ENCODE data around the gene STK4. TPM values are rescaled to one million over a fixed set of nuclear protein-coding genes. Genes with fewer than 3 reads are reported as not detected.

STK4 gene
- total and polyA plus RNA-seq, 2 donors from 2014 or later, result 4.3 to 41.0 TPM

GRCh38 chr20:44979090-44979621 is 12.8 kb downstream of the STK4 start:
- Histone ChIP-seq H3K36me3 (ENCODE audit: control insufficient read depth in 2 of 3, insufficient read depth in 3 of 3, low read length in 3 of 3) (peaks cover 0 to 9% (median 4%) of the 10 kb centered on the region in 3 donors), H3K4me3 (ENCODE audit: low read length in 3 of 3) (no peak overlapping the region), H3K27me3 (ENCODE audit: control insufficient read depth, insufficient read depth, low read length) (no peaks in the 10 kb centered on the region), H3K4me1 (ENCODE audit: control insufficient read depth in 2 of 3, insufficient read depth in 2 of 3, low read depth in 1 of 3, low read length in 3 of 3) (no peaks in the 10 kb centered on the region), H3K9ac (ENCODE audit: low read length in 3 of 3) (no peak overlapping the region), H3K9me3 (ENCODE audit: control insufficient read depth in 2 of 3, insufficient read depth in 1 of 3, low read length in 3 of 3) (no peaks in the 10 kb centered on the region), H3K27ac (ENCODE audit: low read depth in 2 of 2, low read length in 2 of 2) (peak overlapping the region in 1 of 2 donors; percentile 57)
- intact Hi-C loops (cut with DNase I), result no loop called here
- FAIRE-seq, result no peak
- DNase-seq, result no peak
- TF ChIP-seq CTCF (IDR thresholded peaks at IDR 0.05; ENCODE audit: borderline replicate concordance, extremely low read depth, insufficient read depth), result no peak

GRCh38 chr20:44981736-44982406 is 15.6 kb downstream of the STK4 start:
- Histone ChIP-seq H3K27ac (ENCODE audit: low read depth in 2 of 2, low read length in 2 of 2) (no peak overlapping the region), H3K36me3 (ENCODE audit: control insufficient read depth in 2 of 3, insufficient read depth in 3 of 3, low read length in 3 of 3) (peaks cover 0 to 4% (median 0%) of the 10 kb centered on the region in 3 donors), H3K27me3 (ENCODE audit: control insufficient read depth, insufficient read depth, low read length) (no peaks in the 10 kb centered on the region), H3K4me3 (ENCODE audit: low read length in 3 of 3) (no peak overlapping the region), H3K9ac (ENCODE audit: low read length in 3 of 3) (no peak overlapping the region), H3K9me3 (ENCODE audit: control insufficient read depth in 2 of 3, insufficient read depth in 1 of 3, low read length in 3 of 3) (no peaks in the 10 kb centered on the region), H3K4me1 (ENCODE audit: control insufficient read depth in 2 of 3, insufficient read depth in 2 of 3, low read depth in 1 of 3, low read length in 3 of 3) (no peaks in the 10 kb centered on the region)
- TF ChIP-seq CTCF (IDR thresholded peaks at IDR 0.05; ENCODE audit: borderline replicate concordance, extremely low read depth, insufficient read depth), result no peak
- no peak for DNase-seq
- no peak for FAIRE-seq
- intact Hi-C loops (cut with DNase I), result no loop called here

GRCh38 chr20:44983093-44983674 is 16.9 kb downstream of the STK4 start:
- Histone ChIP-seq H3K27ac (ENCODE audit: low read depth in 2 of 2, low read length in 2 of 2) (no peak overlapping the region), H3K27me3 (ENCODE audit: control insufficient read depth, insufficient read depth, low read length) (no peaks in the 10 kb centered on the region), H3K4me1 (ENCODE audit: control insufficient read depth in 2 of 3, insufficient read depth in 2 of 3, low read depth in 1 of 3, low read length in 3 of 3) (no peaks in the 10 kb centered on the region), H3K9ac (ENCODE audit: low read length in 3 of 3) (no peak overlapping the region), H3K9me3 (ENCODE audit: control insufficient read depth in 2 of 3, insufficient read depth in 1 of 3, low read length in 3 of 3) (no peaks in the 10 kb centered on the region), H3K4me3 (ENCODE audit: low read length in 3 of 3) (no peak overlapping the region), H3K36me3 (ENCODE audit: control insufficient read depth in 2 of 3, insufficient read depth in 3 of 3, low read length in 3 of 3) (peaks cover 0 to 4% (median 0%) of the 10 kb centered on the region in 3 donors)
- FAIRE-seq (no peak), DNase-seq (no peak)
- intact Hi-C loops (cut with DNase I), result no loop called here
- TF ChIP-seq CTCF (IDR thresholded peaks at IDR 0.05; ENCODE audit: borderline replicate concordance, extremely low read depth, insufficient read depth), result no peak

Measured in kidney (tissue), 14 donors.